ENCODE measurements around the gene MTHFS.
"Not testable (repeated sequence)": the region's sequence is repeated elsewhere in the genome, so short reads cannot be mapped to it uniquely, and the experiment has no call there.

- not testable (repeated sequence) for TF ChIP-seq CTCF, POLR2A (IDR thresholded peaks at IDR 0.05)
Observed at GRCh38 chr15:79900818-79901378, 4.1 kb upstream of the MTHFS start.
